ENCODE data around the gene CHRND. TPM values are rescaled to one million over a fixed set of nuclear protein-coding genes. Genes with fewer than 3 reads are reported as not detected.

CHRND gene
- total and polyA plus RNA-seq, 2 donors = 0.43 to 0.57 TPM

GRCh38 chr2:232487385-232488096 lies 38.4 kb upstream of the CHRND start, which contains the start of gene ECEL1:
TSS of gene ECEL1 (minus strand) at chr2:232487834. CDS start at chr2:232486653, 1,181 bp downstream.
- no peak for DNase-seq (ENCODE audit: low read depth in 6 of 9, low spot score in 9 of 9)
- WGBS = 1% methylated on average over 102 of the region's 102 CpGs
- H3K27me3 ChIP-seq (ENCODE audit: control insufficient read depth in 2 of 2, insufficient read depth in 1 of 2, low read length in 1 of 2) = peaks cover 67 to 90% of the 10 kb centered on the region in 2 donors

DNA sequence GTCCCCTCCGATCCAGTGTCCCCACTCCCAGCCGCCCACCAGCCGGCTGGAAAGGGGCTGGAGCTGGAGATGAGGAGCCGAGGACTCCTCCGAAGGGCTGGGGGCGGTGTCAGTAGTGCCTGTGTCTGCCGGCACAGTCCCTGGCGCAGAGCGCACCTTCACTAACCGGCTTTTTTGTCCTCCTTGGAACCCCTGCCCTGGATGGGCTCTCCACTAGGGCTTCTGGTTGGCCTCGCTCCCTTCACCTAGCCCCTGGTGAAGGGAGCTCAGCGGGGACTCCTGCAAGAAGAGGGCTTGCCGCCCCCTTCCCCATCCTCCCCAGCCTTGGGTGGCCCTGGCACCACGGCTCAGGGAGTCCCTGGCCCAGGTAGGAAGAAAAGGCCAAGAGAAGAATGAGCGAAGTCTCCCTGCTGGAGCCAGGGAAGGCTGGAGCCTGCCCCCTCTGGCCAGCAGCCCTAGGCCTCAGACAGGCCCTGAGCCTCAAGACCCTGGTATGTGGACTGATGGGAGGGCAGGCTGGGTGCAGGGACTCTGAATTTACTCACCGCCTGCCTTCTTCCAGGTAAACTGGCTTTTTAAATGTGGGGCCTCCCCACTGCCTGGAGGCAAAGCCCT lies 37.8 kb upstream of the CHRND start:
- Histone ChIP-seq H3K36me3 (ENCODE audit: control insufficient read depth in 2 of 2, insufficient read depth in 2 of 2, low read length in 1 of 2) (no peaks in the 10 kb centered on the region), H3K9me3 (ENCODE audit: control insufficient read depth in 2 of 2, insufficient read depth in 1 of 2, low read length in 1 of 2) (peaks cover 0 to 8% of the 10 kb centered on the region in 2 donors), H3K4me3 (ENCODE audit: low read length in 2 of 2) (peak overlapping the region in 1 of 2 donors; percentile 32), H3K27me3 (ENCODE audit: control insufficient read depth in 2 of 2, insufficient read depth in 1 of 2, low read length in 1 of 2) (peaks cover 67 to 90% of the 10 kb centered on the region in 2 donors), H3K27ac (ENCODE audit: low read depth in 1 of 2, low read length in 1 of 2) (no peak overlapping the region), H3K4me1 (ENCODE audit: control insufficient read depth in 2 of 2, insufficient read depth in 2 of 2, low read length in 2 of 2) (peaks cover 0 to 10% of the 10 kb centered on the region in 2 donors)
- DNase-seq (ENCODE audit: low read depth in 6 of 9, low spot score in 9 of 9) = no peak
- 59% methylated on average over 16 of the region's 16 CpGs for WGBS

More at GRCh38 chr2:232487385-232488096, 38.4 kb upstream of the CHRND start, which contains the start of gene ECEL1:
- Histone ChIP-seq H3K27ac (ENCODE audit: low read depth in 1 of 2, low read length in 1 of 2) (no peak within 1 kb of the TSS), H3K4me3 (ENCODE audit: low read length in 2 of 2) (peak within 1 kb of the TSS in 1 of 2 donors; percentile 32), H3K36me3 (ENCODE audit: control insufficient read depth in 2 of 2, insufficient read depth in 2 of 2, low read length in 1 of 2) (no peaks in the 10 kb centered on the region), H3K4me1 (ENCODE audit: control insufficient read depth in 2 of 2, insufficient read depth in 2 of 2, low read length in 2 of 2) (peaks cover 0 to 10% of the 10 kb centered on the region in 2 donors), H3K9me3 (ENCODE audit: control insufficient read depth in 2 of 2, insufficient read depth in 1 of 2, low read length in 1 of 2) (peaks cover 0 to 8% of the 10 kb centered on the region in 2 donors)

DNA sequence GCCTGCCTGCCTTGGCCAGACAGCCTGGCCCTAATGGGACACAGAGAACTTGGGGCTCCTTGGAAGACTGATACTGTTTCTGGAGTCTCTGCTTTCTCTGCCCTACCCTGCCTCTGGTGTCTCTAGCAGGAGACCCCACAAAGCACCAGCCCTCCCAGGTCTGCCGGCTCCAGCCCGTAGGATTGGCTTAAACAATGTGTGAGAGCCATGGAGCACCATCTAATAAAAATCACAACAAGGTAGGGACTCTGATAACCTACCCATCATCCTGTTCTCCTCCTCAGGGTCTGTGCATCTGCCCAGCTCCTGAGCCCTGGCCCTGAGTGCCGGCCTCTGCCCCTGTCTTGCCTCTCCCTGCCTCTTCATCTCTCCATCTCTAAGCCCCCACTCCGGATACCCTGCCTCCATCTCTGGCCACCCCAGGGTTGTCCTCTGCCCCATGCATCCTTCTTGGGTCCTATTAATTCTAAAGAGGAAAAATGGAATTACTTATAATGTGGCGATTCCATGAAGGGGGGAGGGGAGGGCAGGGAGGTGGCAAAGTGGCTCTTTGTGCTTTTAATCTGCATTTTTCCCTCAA lies 37.1 kb upstream of the CHRND start:
- DNase-seq (ENCODE audit: low read depth in 6 of 9, low spot score in 9 of 9) = no peak
- Histone ChIP-seq H3K4me1 (ENCODE audit: control insufficient read depth in 2 of 2, insufficient read depth in 2 of 2, low read length in 2 of 2) (peaks cover 0 to 10% of the 10 kb centered on the region in 2 donors), H3K36me3 (ENCODE audit: control insufficient read depth in 2 of 2, insufficient read depth in 2 of 2, low read length in 1 of 2) (no peaks in the 10 kb centered on the region), H3K4me3 (ENCODE audit: low read length in 2 of 2) (no peak overlapping the region), H3K27ac (ENCODE audit: low read depth in 1 of 2, low read length in 1 of 2) (no peak overlapping the region), H3K27me3 (ENCODE audit: control insufficient read depth in 2 of 2, insufficient read depth in 1 of 2, low read length in 1 of 2) (peaks cover 66 to 87% of the 10 kb centered on the region in 2 donors), H3K9me3 (ENCODE audit: control insufficient read depth in 2 of 2, insufficient read depth in 1 of 2, low read length in 1 of 2) (peaks cover 0 to 8% of the 10 kb centered on the region in 2 donors)
- 95% methylated on average over 5 of the region's 5 CpGs for WGBS

GRCh38 chr2:232489516-232490220 lies 36.3 kb upstream of the CHRND start:
- no peaks in the 10 kb centered on the region for H3K36me3 ChIP-seq (ENCODE audit: control insufficient read depth in 2 of 2, insufficient read depth in 2 of 2, low read length in 1 of 2)
- 89% methylated on average over 9 of the region's 9 CpGs for WGBS
- DNase-seq (ENCODE audit: low read depth in 6 of 9, low spot score in 9 of 9) = no peak

DNA sequence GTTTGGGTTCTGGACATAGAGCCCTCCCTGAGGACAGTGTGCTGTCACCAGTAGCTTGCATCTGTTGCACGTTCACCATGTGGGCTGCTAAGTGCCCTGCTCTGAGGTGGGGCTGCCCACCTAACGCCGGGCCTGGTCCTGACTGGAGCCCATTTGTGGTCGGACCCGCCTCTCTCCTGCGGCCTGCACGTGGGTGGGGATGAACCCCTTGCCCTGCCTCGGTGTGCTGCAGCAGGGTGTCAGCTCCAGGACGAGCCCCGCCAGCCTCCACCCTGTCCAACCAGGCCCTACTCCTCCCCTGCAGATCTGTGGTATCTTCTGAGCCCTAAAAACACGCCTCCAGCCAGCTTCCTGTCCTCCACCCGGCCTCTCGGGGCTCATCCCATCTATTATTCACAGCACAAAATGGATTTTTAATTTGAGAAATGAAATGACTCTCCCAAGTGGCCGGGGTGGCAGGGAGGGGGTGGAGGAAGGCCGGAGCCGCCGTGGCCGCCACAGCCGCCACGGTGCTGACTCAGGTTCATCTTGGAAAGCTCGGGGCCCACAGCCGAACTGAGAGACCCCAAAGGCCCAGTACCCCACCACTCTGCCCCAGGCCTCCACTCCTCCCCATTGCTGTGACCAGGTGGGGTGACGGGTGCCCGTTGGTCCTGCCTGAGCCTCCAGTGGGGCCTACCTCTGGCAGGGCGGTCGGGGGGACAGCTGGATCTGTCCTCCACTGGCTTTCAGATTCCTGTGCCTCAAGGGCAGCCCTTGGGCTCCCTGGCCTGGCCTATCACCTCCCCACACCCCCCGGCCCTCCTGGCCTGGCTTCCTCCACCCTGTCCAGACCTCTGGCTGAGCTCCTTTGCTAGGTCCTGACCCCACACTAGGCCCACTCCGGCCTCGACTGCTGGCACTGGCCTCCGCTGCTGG lies 35.5 kb upstream of the CHRND start:
- WGBS = 92% methylated on average over 30 of the region's 30 CpGs
- no peak for DNase-seq (ENCODE audit: low read depth in 6 of 9, low spot score in 9 of 9)

More at GRCh38 chr2:232489516-232490220, 36.3 kb upstream of the CHRND start:
- Histone ChIP-seq H3K4me1 (ENCODE audit: control insufficient read depth in 2 of 2, insufficient read depth in 2 of 2, low read length in 2 of 2) (peaks cover 0 to 10% of the 10 kb centered on the region in 2 donors), H3K27me3 (ENCODE audit: control insufficient read depth in 2 of 2, insufficient read depth in 1 of 2, low read length in 1 of 2) (peaks cover 57 to 87% of the 10 kb centered on the region in 2 donors), H3K9me3 (ENCODE audit: control insufficient read depth in 2 of 2, insufficient read depth in 1 of 2, low read length in 1 of 2) (peaks cover 0 to 6% of the 10 kb centered on the region in 2 donors), H3K27ac (ENCODE audit: low read depth in 1 of 2, low read length in 1 of 2) (no peak overlapping the region), H3K4me3 (ENCODE audit: low read length in 2 of 2) (no peak overlapping the region)

GRCh38 chr2:232491139-232491780 lies 34.7 kb upstream of the CHRND start:
- peaks cover 0 to 4% of the 10 kb centered on the region in 2 donors for H3K9me3 ChIP-seq (ENCODE audit: control insufficient read depth in 2 of 2, insufficient read depth in 1 of 2, low read length in 1 of 2)
- no peaks in the 10 kb centered on the region for H3K36me3 ChIP-seq (ENCODE audit: control insufficient read depth in 2 of 2, insufficient read depth in 2 of 2, low read length in 1 of 2)
- no peak overlapping the region for H3K27ac ChIP-seq (ENCODE audit: low read depth in 1 of 2, low read length in 1 of 2)
- no peak for DNase-seq (ENCODE audit: low read depth in 6 of 9, low spot score in 9 of 9)
- H3K4me3 ChIP-seq (ENCODE audit: low read length in 2 of 2) = no peak overlapping the region
- H3K4me1 ChIP-seq (ENCODE audit: control insufficient read depth in 2 of 2, insufficient read depth in 2 of 2, low read length in 2 of 2) = peaks cover 0 to 10% of the 10 kb centered on the region in 2 donors
- WGBS = 98% methylated on average over 12 of the region's 12 CpGs
- H3K27me3 ChIP-seq (ENCODE audit: control insufficient read depth in 2 of 2, insufficient read depth in 1 of 2, low read length in 1 of 2) = peaks cover 41 to 77% of the 10 kb centered on the region in 2 donors

More for the DNA sequence above, 35.5 kb upstream of the CHRND start:
- H3K36me3 ChIP-seq (ENCODE audit: control insufficient read depth in 2 of 2, insufficient read depth in 2 of 2, low read length in 1 of 2) = no peaks in the 10 kb centered on the region
- H3K4me3 ChIP-seq (ENCODE audit: low read length in 2 of 2) = no peak overlapping the region
- H3K27ac ChIP-seq (ENCODE audit: low read depth in 1 of 2, low read length in 1 of 2) = no peak overlapping the region
- peaks cover 49 to 83% of the 10 kb centered on the region in 2 donors for H3K27me3 ChIP-seq (ENCODE audit: control insufficient read depth in 2 of 2, insufficient read depth in 1 of 2, low read length in 1 of 2)
- H3K4me1 ChIP-seq (ENCODE audit: control insufficient read depth in 2 of 2, insufficient read depth in 2 of 2, low read length in 2 of 2) = peaks cover 0 to 10% of the 10 kb centered on the region in 2 donors
- peaks cover 0 to 4% of the 10 kb centered on the region in 2 donors for H3K9me3 ChIP-seq (ENCODE audit: control insufficient read depth in 2 of 2, insufficient read depth in 1 of 2, low read length in 1 of 2)

DNA sequence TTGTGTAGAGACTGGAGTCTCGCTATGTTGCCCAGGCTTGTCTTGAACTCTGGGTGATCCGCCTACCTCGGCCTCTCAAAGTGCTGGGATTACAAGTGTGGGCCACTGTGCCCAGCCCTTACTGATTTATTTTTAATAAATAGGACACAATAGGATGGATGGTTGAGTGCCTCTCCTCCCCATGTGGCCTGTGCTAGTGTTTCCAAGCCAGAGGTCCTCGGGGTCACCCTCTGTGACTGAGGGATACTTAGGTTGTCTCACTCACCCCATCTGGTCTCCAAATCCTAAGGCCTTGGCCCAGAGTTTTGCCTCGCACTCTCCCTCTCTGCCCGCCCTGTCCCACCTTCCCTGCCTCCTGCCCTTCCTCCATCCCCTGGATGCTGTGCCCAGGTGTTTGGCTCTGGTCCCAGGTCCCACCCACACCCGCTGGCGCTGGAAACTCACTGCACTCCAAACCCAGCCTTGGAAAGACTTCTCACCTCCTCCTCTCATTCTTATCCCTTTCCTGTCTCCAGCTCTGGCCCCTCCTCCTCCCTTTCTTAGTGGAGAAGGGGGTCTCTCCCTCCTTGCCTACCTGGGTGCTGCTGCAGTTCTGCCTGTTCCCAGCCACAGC lies 33.6 kb upstream of the CHRND start:
- H3K4me3 ChIP-seq (ENCODE audit: low read length in 2 of 2) = no peak overlapping the region
- peaks cover 31 to 76% of the 10 kb centered on the region in 2 donors for H3K27me3 ChIP-seq (ENCODE audit: control insufficient read depth in 2 of 2, insufficient read depth in 1 of 2, low read length in 1 of 2)
- H3K9me3 ChIP-seq (ENCODE audit: control insufficient read depth in 2 of 2, insufficient read depth in 1 of 2, low read length in 1 of 2) = no peaks in the 10 kb centered on the region
- WGBS = 85% methylated on average over 8 of the region's 8 CpGs
- H3K4me1 ChIP-seq (ENCODE audit: control insufficient read depth in 2 of 2, insufficient read depth in 2 of 2, low read length in 2 of 2) = peaks cover 0 to 3% of the 10 kb centered on the region in 2 donors
- H3K27ac ChIP-seq (ENCODE audit: low read depth in 1 of 2, low read length in 1 of 2) = no peak overlapping the region
- DNase-seq (ENCODE audit: low read depth in 6 of 9, low spot score in 9 of 9) = no peak
- no peaks in the 10 kb centered on the region for H3K36me3 ChIP-seq (ENCODE audit: control insufficient read depth in 2 of 2, insufficient read depth in 2 of 2, low read length in 1 of 2)

Data from thymus (tissue), 11 donors.